GM19240 (cell line): ENCODE measurements around the gene CCNL2.
"Not testable (repeated sequence)": the region's sequence is repeated elsewhere in the genome, so short reads cannot be mapped to it uniquely, and the experiment has no call there.

ENCODE experiments used
- DNase-seq: peaks from one replicate; pipeline ENCODE4 v3.0.0; 2011; ENCODE audit warnings: low spot score; ENCODE audit not compliant: insufficient read length

The CCNL2 gene

GRCh38 chr1:1399187-1399871 is at the start of gene CCNL2:
Gene CCNL2 (minus strand): TSS chr1:1399335. CDS start chr1:1399306, 29 bp downstream.
- DNase-seq: peak; percentile 94

GRCh38 chr1:1446631-1447030 is 47.5 kb upstream of the CCNL2 start:
- not testable (repeated sequence) for DNase-seq

- no peak for DNase-seq
Observed at GRCh38 chr1:1442069-1442770, 43.1 kb upstream of the CCNL2 start.

- peak; percentile 93 for DNase-seq
Observed at GRCh38 chr1:1441002-1441888, 42.1 kb upstream of the CCNL2 start.

- DNase-seq: no peak
Observed at GRCh38 chr1:1440262-1441001, 41.3 kb upstream of the CCNL2 start.

- no peak for DNase-seq
Observed at GRCh38 chr1:1439546-1440261, 40.6 kb upstream of the CCNL2 start.

GRCh38 chr1:1438531-1439381 is 39.6 kb upstream of the CCNL2 start:
- no peak for DNase-seq

GRCh38 chr1:1437904-1438376 is 38.8 kb upstream of the CCNL2 start:
- DNase-seq: no peak

GRCh38 chr1:1437033-1437903 is 38.1 kb upstream of the CCNL2 start:
- DNase-seq: no peak

- no peak for DNase-seq
Observed at GRCh38 chr1:1436630-1437032, 37.5 kb upstream of the CCNL2 start.

GRCh38 chr1:1435911-1436629 is 36.9 kb upstream of the CCNL2 start:
- no peak for DNase-seq

GRCh38 chr1:1435106-1435903 is 36.2 kb upstream of the CCNL2 start, which contains the start of gene VWA1:
Gene VWA1 (plus strand): TSS chr1:1435690. CDS start chr1:1435749, 59 bp downstream.
- DNase-seq: peak; percentile 80

- DNase-seq: no peak
Observed at GRCh38 chr1:1434824-1435105, 35.6 kb upstream of the CCNL2 start.

- no peak for DNase-seq
Observed at GRCh38 chr1:1434131-1434823, 35.1 kb upstream of the CCNL2 start.

GRCh38 chr1:1433804-1434130 is 34.6 kb upstream of the CCNL2 start:
- DNase-seq: no peak

- DNase-seq: no peak
Observed at GRCh38 chr1:1432951-1433803, 34.0 kb upstream of the CCNL2 start.
